Activated T-cell treated with anti-CD3 and anti-CD28 coated beads, Interleukin-2, amount 50 U/mL, for 48 hours (primary cell): Measurements from ENCODE around the gene ARHGEF7.

Experiments
- DNase-seq, 2 experiments: peaks; one replicate each; pipeline ENCODE4 v3.0.0-alpha.2; 2020

The ARHGEF7 gene

DNA sequence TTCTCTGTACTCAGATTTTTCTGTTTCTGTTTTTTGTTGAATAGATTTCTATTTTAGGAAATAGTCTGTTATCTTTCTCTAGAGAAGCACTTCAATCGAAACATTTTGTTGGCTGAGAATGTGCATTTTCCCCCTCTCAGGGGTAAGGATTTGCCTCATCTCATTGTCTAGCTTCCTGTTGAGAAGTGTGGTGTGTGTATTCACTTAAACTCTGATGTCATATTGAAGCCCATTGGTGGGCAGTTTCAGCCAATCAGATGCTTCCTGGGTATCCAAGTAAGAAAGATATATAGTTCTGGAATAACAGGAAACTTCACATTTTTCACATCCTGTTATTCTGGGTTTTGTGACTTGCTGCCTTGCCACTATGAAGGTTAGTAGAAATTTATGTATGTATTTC is 87.6 kb downstream of the ARHGEF7 start:
- DNase-seq: no peak

GRCh38 chr13:111203736-111204389 is 88.8 kb downstream of the ARHGEF7 start:
- no peak for DNase-seq

- DNase-seq: no peak
Measured at GRCh38 chr13:111204438-111205177, 89.5 kb downstream of the ARHGEF7 start.

GRCh38 chr13:111206148-111206547 is 91.0 kb downstream of the ARHGEF7 start:
- DNase-seq: no peak

GRCh38 chr13:111209613-111210012 is 94.5 kb downstream of the ARHGEF7 start:
- DNase-seq: no peak

- DNase-seq: no peak
Measured at GRCh38 chr13:111210091-111210490, 95.0 kb downstream of the ARHGEF7 start.

- no peak for DNase-seq
Measured at GRCh38 chr13:111210544-111211469, 95.7 kb downstream of the ARHGEF7 start.

DNA sequence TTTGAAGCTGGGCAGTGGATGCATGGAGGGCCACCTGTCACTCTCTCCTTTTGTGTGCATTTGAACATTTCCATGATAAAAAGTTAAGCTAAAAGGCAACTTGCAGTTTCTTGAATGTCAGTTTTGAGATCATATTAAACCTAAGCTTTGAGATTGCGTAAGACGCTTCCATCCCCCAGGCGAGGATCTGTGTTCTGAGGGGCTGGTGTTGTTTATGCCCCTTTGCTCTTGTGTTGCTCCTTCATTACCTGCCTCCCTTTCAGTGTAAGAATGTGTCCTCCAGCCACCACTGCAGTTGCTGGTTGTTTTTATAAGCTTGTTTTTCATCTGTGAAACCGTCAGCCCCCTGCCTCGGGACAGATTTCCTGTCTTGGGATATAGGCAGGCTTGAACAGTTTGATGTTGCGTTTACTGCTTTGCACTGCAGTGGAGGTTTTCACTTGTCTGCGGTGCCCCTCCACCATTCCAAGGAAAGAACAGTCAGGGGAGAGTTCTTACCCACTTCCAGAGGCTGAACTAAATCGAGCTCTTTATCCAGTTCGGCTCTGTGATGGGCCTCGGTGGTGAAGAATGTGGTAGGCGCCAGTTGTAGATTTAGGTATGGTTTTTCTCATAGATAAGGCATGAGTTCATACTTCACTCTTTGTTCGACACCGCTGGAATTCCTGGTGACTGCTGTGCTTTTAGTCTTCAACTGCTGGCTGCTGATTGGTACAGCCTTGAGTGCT is 96.8 kb downstream of the ARHGEF7 start:
- no peak for DNase-seq

- DNase-seq: no peak
Measured at GRCh38 chr13:111212517-111212873, 97.4 kb downstream of the ARHGEF7 start.

- DNase-seq: no peak
Measured at GRCh38 chr13:111213964-111214726, 99.0 kb downstream of the ARHGEF7 start.

DNA sequence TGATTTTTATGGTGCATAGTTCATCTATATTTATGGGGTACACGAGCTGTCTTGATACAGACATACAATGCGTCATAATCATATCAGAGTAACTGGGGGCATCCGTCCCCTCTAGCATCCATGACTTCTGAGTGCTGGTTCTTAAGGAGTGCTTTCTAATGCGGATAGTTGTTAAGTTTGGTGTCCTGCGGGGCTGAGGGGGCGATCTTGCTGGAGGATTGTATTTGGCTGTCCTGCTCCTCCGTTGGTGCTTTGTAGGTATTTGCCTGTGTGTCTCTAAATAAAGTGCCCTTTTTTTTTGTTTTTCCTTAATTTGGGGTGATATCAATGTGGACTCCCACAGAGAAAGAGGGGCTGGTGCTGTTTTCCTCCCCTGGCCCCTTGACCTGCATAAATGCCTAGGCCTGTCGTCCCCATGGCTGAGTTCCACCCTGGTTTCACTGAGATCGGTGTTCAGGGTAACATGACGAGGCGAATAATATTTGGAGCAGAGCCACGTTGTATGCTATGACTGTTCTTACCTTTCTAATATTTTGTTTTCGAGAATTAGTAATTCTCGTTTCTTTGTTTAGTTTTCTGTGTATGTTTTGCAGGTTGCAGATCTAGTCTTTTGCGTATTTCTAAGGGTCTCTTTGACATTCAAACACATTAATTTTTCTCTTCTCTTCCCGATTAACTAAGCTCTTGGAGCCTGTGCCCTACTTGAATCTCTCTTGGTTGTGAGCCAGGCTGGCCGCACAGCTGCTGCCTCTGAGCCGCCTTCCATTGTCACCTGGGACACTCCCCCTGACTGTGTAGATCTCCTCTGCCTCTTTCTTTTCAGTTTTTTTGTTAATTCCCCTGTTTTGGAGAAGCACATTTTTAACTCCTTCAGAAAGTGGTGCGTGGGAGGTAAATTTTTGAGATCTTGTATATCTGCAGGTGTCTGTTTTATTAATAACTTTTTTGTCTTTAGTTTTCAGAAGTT is 100.3 kb downstream of the ARHGEF7 start:
- no peak for DNase-seq

DNA sequence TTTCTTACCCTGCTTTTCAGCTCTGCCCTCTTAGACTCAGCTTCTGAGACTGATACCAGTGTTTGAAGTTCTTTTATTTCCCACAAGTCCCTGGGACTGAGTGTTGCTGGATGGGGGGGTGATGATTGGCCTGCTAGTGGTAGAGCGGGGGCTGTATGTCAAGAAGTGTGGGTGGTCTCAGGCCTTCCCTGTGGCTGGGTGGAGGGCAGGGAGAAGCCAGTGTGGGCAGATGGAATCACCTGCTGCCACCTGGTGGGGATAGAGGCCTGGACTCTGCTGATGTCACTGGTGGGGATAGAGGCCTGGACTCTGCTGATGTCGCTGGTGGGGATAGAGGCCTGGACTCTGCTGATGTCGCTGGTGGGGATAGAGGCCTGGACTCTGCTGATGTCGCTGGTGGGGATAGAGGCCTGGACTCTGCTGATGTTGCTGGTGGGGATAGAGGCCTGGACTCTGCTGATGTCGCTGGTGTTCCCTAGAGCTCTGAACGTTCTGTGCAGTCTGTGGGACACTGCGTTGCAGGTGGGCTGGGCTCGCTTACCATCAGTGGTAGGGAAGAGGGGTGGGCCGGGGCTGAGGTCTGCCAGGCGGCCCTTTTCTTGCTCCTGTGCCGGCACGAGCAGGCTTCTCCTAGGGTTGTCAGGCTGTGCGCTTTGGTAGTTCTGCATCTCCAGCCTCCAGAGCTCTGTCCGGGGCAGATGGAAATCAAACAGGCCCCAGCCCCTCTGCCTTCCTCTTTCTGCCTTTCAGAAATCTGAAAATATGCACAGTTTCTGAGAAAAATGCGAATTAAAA is 101.3 kb downstream of the ARHGEF7 start:
- peak; percentile 37 to 54 for DNase-seq

GRCh38 chr13:111217641-111218040 is 102.5 kb downstream of the ARHGEF7 start:
- no peak for DNase-seq

- no peak for DNase-seq
Measured at GRCh38 chr13:111219280-111219679, 104.2 kb downstream of the ARHGEF7 start.

GRCh38 chr13:111219950-111220349 is 104.8 kb downstream of the ARHGEF7 start:
- DNase-seq: no peak

- no peak for DNase-seq
Measured at GRCh38 chr13:111225166-111225565, 110.1 kb downstream of the ARHGEF7 start.

GRCh38 chr13:111225810-111226546 is 110.9 kb downstream of the ARHGEF7 start:
- DNase-seq: no peak

DNA sequence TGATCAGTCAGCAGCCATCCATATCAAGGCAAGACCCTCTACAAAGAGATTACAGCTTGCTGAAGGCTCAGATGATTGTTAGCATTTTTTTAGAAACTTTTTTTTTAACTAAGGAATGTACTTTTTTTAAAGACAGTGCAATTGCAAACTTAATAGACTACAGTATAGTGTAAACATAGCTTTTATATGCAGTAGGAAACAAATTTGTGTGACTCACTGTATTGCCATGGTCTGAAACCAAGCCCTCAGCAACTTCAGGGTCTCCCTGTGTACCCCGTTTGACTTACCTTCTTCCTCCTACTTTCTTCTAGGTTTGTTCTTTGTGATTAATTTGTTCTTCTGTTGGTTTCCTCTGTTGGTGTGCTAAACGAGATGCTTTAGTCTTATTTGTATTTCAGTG is 112.3 kb downstream of the ARHGEF7 start:
- no peak for DNase-seq
